ENCODE data around the gene POLD1.

DNA sequence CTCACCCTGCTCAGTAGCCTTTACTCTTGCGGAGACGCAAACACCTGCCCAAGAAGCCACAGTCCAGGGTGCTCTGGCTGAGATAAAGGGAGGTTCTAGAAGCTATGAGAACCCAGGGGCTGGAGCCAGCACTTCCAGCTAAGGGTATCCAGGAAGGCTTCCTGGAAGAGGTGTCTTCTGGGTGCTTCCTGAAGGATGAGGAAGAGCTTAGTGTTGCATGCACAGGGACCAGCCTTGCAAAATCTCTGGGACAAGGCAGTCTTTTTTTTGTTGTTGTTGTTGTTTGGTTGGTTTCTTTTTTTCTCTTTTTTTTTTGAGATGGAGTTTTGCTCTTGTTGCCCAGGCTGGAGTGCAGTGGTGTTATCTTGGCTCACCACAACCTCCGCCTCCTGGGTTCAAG, 69.1 kb downstream of the POLD1 start:
- TF ChIP-seq, protein P1, sequence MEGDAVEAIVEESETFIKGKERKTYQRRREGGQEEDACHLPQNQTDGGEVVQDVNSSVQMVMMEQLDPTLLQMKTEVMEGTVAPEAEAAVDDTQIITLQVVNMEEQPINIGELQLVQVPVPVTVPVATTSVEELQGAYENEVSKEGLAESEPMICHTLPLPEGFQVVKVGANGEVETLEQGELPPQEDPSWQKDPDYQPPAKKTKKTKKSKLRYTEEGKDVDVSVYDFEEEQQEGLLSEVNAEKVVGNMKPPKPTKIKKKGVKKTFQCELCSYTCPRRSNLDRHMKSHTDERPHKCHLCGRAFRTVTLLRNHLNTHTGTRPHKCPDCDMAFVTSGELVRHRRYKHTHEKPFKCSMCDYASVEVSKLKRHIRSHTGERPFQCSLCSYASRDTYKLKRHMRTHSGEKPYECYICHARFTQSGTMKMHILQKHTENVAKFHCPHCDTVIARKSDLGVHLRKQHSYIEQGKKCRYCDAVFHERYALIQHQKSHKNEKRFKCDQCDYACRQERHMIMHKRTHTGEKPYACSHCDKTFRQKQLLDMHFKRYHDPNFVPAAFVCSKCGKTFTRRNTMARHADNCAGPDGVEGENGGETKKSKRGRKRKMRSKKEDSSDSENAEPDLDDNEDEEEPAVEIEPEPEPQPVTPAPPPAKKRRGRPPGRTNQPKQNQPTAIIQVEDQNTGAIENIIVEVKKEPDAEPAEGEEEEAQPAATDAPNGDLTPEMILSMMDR (IDR thresholded peaks at IDR 0.05; ENCODE audit: low read length), result no peak
- TF ChIP-seq EZH2 (IDR thresholded peaks at IDR 0.05; ENCODE audit: borderline replicate concordance, low read length), result no peak
